Mesenteric fat pad (tissue), 1 donor: ENCODE measurements around the gene TTC8. TPM values are rescaled to one million over a fixed set of nuclear protein-coding genes. Genes with fewer than 3 reads are reported as not detected.

ENCODE experiments used
- DNase-seq: peaks from one replicate; pipeline ENCODE4 v3.0.0-alpha.2; 2020; ENCODE audit warnings: low spot score
- total RNA-seq: library from RNA; stranded (reverse); fragmentation: NEBNext Ultra II Directional; extraction: Animal tissue kit (Norgen Biotek cat#: 25700); gene quantifications from one replicate; pipeline ENCODE4 v1.2.1, GENCODE V29; 2021
- donor health status: DM: yes; HTN: yes; CAD: no.

Gene TTC8
- total RNA-seq, 1 donor from 2014 or later, result 18.9 TPM

DNA sequence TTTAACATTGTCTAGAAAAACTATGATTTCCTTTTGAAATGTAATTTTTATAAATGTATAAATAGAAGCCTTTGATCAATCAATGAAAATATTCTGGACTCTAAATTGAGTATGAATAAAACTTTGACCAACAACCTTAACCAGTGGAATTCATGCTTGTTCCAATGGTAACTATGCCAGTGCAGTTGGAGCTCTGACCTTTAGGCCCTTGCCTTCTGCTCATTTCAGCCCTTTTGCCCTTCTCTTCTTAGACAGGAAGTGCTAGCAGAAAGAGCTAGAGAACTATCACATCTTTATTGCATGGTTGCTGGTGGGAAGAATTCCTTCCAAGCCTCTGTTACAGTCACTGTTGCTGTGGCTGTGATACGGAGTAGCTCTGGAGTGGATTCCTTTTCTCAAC is 39.7 kb downstream of the TTC8 start:
- no peak for DNase-seq

DNA sequence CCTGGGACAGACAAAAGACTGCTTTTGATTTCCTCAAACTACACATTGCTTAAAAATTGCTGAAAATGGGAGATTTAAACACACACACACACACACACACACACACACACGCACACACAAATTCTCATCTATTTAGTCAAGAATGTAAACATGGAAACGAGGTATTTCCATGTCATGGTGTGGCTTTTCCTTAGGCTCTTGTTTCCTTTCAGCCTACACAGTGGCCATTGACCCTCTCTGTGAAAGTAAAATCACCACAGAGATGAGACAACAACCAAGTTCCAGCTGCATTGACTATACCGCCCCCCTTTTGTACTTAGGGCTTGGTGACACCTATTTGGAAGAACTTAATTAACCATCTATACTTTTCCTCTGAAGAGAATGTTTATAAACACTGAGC is 41.9 kb downstream of the TTC8 start:
- DNase-seq, result no peak

DNA sequence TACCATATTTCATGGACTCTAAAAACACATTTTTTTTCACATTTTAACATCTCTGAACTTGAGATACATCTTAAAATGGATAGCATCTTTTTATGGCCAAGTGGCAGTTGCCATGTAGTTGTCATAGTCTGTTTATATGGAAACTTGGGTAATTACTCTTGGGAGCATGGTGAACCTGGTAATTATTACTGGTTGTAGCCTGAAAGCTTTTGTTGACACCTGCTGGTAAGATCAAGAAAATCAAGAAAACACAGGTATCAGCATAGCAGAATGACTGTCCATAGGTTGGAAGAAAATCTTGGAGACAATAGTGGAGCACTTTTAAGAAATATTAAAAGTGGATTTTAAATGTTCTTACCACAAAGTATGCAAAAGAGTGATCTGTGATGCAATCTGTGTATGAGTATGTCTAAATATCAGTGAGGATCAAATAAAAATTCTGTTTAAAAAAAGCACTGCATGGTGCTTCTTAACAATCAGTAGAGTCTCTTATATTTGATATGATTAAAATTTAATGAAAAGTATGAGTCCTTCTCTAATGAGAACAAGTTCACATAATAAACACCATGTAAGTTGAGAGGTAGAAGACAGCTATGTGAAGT is 44.2 kb downstream of the TTC8 start:
- no peak for DNase-seq

DNA sequence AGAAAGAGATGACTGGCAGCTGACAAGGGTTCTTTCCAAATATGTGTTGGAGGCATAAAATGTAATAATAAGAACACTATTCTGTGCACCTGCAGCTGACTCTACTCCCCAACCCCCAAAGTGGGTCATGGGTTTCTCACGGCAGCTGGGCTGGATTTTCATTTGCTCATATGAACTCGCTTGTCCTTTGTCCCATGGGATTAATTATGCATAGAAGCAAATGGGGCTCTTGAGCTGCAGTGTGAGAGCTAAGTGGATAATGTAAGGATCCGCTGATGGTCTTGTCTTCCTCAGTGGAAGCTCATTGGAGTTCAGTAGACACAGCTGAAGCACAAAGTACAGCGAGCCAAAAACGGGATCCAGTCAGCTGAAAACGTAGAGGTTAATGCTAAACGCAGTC is 46.3 kb downstream of the TTC8 start:
- no peak for DNase-seq

DNA sequence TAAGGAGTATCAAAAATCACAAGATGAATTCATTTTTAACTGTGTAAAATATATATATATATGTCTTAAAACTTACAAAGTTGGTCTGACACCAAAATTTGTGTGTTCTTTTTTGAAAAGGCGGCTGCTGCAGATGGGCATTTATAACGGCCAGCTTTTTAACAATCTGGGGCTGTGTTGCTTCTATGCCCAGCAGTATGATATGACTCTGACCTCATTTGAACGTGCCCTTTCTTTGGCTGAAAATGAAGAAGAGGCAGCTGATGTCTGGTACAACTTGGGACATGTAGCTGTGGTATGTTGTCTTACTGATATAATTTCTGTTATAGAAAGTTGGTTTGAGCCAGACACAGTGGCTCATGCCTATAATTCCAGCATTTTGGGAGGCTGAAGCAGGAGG is 47.0 kb downstream of the TTC8 start:
- no peak for DNase-seq

DNA sequence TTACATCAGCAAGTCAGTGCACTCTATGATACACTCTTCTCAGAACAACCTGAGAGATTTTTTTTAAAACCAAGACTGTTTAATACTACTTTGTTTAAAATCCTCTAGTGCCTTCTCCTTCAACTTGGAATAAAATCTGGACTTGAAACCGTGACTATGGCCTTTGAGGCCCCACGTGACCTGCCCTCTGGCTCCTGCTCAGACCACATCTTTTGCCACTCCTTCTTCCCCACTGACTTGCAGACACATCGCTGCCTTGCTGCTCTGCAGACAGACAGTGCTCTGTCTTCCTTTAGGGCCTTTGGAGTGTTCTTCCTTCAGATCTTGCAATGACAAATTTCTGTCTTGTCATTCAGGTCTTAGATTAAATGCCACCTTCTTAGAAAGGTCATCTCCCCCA is 48.5 kb downstream of the TTC8 start:
- no peak for DNase-seq

DNA sequence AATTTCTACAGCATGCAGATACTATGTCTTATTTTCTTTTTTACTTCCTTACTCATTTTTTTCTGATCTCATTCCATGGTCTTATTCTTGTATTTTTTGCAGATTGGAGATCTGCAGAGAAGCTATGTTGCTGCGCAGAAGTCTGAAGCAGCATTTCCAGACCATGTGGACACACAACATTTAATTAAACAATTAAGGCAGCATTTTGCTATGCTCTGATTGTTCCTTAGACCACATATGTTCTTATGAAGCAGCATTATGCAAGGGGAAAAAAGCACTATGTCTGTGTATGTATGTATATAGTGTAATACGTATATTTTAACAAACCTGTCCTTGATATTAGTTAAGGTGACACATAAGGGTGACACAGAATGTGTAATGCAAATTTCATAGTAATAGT is 52.7 kb downstream of the TTC8 start:
- DNase-seq, result no peak

DNA sequence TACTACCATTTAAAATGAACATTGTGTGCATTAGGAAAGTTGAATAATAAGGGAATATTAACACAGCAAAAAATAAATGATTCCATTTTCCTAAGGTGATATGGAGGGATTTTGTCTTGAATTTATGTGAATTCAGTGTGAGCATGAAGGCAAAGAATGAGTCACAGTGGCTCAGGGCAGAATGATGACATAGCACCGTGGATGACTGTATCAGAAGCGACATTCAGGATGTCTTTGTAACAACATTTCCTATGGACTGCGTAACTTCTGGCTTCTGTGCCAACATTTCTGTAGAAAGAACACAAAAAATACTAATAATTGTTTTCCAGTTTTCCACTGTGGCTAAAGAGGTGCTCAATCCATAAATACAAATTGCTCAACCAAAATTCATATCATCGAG is 54.6 kb downstream of the TTC8 start:
- DNase-seq, result no peak

DNA sequence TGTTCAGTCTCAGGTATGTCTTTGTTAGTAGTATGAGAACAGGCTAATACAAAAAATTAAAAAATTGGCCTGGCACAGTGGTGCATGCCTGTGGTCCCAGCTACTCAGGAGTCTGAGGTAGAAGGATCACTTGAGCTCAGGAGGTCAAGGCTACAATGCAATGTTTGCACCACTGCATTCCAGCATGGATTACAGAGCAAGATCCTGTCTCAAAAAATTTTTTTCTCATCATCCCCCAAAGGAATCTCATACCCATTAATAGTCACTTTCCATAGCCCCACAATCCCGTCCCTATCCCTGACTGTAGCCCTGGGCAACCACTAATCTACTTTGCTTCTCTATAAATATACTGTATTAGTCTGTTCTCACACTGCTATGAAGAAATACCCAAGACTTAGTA is 57.8 kb downstream of the TTC8 start:
- no peak for DNase-seq

DNA sequence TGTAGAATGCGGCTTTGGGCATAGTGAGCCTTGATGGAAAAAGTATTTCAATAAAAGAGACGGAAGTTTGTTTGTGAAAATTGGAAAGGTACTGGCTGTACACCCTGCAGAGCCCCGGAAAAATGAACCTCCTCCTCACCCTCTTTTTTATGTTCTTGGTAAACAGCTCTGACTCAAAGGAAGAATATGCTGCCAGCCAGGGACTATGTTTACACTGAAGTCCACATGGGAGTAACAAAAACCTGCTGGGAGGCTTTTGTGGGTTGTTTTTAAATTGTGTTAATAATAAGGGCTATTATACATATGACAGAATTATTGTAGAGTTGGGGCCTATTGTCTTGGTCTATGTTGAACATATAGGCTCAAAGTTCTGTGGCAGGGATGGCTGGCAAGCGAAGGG is 70.7 kb downstream of the TTC8 start:
- no peak for DNase-seq

DNA sequence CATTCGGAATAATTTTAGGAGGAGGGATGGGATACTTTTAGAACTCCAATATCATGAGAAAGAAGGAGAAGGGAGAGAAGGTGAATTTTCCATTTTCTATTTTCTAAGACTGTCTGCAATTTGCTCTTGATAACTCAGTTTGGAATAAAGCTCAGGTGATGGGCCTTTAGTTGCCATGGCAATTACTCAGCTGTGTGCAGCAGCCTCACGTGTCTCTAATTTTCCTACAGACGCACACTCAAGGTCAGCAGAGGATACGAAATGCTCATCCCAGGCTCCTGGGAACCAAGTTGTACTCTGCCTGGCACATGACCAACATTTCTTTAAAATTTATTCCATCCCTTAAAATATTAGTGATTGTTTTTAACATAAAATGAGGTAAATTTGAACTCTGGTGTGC is 76.7 kb downstream of the TTC8 start:
- no peak for DNase-seq

DNA sequence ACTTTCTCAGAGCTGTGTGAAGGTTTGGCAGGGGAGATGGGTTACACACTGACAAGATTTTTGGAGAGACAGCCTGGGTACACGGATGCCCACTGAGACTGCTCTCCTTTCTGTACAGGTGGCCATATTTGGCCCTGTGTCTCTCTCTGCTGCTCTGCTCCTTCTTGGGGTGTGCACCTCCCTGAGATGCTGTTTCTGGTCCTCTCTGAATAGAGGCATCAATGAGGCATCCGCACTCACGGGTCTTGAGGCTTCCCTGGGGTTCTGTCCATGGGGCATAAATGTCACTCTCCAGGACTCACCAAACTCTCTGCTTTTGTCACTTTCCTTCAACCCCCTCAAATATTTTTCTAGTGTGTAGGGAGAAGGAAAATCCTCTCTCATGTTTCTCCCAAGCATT is 77.5 kb downstream of the TTC8 start:
- no peak for DNase-seq

DNA sequence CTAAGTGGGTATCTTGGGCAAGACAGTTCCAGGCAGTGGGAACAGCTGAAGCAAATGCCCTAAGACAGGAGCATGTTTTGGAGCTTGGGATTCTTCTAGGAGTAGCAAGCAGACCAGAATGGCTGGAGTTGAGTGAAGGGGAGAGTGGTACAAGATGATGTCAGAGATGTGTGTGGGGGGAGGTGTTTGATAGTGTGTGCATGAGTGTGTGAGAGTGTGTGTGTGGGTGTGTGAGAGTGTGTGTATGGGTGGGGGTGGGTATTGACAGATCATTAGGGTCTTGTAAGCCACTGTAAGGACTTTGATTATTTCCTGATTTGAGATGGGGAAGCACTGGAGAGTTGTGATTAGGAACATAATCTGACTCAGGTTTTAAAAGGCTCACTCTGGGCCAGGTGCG is 78.4 kb downstream of the TTC8 start:
- no peak for DNase-seq

DNA sequence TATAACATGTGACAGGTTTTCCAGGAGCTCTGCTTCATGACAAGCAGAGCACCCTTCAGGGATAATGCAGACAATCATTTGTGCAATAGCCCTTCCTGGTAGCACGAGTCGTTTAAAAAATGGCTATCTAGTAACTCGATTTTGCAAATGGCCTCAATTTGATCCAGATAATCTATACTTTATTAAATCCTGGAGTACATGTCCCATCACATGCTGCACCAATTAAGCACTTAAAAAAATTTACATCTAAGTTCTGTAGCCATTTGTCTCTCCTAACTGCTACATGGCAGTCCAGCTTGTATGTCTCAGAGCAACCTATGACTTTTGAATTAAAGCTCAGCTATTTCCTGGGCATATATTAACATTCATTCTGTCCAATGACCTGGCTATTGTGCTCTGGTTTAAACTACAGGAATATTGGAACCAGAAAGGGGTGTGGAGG is 79.8 kb downstream of the TTC8 start:
- DNase-seq, result no peak

DNA sequence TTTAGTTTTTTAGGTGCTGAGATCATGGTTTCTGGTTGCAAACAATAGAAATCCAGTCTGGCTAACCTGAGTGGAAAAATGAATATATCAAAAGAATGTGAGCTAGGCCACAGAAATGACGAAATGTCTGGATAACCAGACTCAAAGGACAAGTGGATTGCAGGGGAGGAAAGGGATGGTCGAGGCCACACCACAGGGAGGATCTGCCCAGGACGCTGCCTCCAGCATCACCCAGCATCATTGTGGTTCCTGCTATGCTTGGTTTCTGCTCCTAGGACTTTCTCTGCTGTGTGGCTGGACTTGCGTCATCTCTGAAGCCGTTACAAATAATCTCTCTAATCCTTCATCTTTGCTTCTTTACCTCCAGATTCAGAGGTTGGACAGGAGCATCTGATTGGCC is 80.4 kb downstream of the TTC8 start:
- DNase-seq, result no peak

DNA sequence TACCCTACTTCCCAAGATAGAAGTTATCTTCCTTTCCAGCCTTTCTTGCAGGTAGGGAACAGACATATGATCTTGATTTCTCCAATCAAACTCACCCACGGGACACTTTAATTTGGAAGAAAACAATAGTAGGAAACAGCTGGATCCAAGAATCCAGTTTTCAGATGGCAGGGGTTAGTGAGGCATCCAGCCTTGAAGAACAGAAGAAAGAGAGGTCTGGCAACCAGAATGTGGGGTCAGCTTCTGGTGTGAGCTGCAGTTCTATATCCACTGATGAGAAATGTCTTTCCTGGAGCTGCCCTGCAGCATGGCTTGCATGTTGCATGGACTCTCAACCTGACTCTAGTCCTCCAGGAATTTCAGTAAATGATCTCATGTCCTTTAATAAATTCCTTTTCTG is 83.8 kb downstream of the TTC8 start:
- DNase-seq, result no peak

DNA sequence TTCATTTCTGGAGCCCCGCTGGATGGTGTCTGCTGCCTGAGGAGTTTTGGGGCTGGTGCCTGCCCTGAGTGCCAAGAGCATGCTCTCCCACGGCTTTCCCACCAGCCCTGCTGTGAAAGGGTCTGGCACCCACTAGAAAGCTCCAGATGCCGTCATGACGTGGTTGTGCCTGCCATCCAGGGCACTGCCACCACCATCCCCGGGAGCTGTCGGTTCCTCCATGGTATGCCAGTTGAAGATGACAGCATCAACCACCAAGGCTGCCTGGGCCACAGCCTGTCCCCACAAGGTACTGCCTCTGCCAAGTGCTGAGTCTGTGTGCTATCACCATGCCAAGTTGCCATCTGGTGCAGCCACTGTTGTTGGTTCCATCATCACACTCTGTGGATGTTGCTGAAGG is 85.9 kb downstream of the TTC8 start:
- DNase-seq, result no peak

DNA sequence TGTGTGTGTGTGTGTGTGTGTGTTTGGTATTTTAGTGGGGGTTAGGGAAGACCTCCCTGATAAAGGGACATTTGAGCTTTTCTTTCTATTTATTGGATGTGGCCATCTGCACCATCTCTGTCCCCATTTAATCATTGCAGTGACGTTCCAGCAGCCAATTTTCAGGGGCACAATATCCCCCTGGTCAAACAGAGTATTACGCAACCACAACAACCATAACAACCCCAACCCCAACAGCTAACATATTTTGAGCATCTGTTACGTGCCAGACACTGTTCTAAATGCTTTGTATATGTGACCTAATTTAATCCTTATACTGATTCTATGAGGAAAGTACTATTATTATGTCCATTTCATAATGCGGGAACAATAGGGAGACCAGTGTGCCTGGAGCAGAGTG is 87.4 kb downstream of the TTC8 start:
- DNase-seq, result no peak

DNA sequence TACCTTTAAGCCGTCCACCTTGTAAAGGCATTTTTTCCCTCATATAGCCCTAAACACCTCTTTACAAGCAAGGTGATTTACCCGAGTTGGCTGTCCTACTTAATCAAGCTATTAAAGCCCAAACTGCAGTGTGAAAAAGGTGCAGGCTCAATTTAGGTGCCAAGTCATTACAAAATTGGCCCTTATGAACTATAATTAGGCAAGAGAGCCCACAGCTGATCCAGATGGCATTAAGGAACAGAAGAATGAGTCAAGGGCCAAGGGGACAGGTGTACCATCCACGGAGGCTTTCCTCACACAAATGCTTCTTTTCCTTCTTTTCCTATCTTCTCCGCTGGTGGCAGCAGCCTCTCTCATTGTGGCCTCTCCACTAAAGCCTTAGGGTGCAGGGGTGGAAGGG is 90.5 kb downstream of the TTC8 start:
- no peak for DNase-seq

DNA sequence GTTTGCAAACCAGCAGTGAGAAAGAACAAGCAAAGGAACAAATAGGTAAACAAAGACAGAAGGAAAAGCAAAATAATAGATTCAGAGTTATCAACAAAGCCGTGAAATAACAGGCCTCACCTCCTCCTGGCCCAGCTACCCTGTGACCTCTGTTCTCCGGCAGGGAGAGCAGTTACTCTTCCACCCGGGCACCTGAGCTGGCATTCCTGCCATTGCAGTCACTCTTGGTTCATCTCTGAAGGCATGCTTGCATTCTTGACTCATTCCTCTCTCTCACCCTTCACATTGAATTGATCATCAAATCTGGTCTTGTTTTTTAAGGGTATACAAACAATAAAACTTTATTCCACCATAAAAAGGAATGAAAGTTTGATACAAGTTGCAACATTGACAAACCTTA is 95.1 kb downstream of the TTC8 start:
- DNase-seq, result no peak
